OCI-LY7 (cell line): Measurements from ENCODE around the gene SFSWAP. TPM values are rescaled to one million over a fixed set of nuclear protein-coding genes. Genes with fewer than 3 reads are reported as not detected.

Experiments used
- BruUV-seq: library from RNA; stranded (reverse); fragments of 400-500 nt; replicated peaks from 2 replicates; lab custom pipeline; 2021; lab: Mats Ljungman, UMichigan
- CTCF ChIA-PET: fragments of 300-600 bp; sonication (Branson Sonifier 250); formaldehyde crosslinking; loops from one replicate; lab custom pipeline; 2022; ENCODE audit warnings: antibody characterized with exemption; ENCODE audit not compliant: unreplicated experiment; lab: Charles Lee
- POLR2A ChIA-PET: fragments of 300-600 bp; sonication (Branson Sonifier 250); formaldehyde crosslinking; loops from one replicate; lab custom pipeline; 2022; ENCODE audit warnings: antibody characterized with exemption; lab: Charles Lee
- DNase-seq: peaks from one replicate; pipeline ENCODE4 v3.0.0-alpha.2; 2015; ENCODE audit warnings: low spot score
- H2AFZ ChIP-seq: fragments of 200-600 bp; sonication (generic), shearing (Covaris generic); 2 replicates; pipeline ENCODE4 v1.6.1; 2014; ENCODE audit warnings: mild to moderate bottlenecking, antibody characterized with exemption, low read length, moderate library complexity
- H3K27ac ChIP-seq: fragments of 200-600 bp; sonication (generic); 2 replicates; pipeline ENCODE4 v1.5.1; 2014; ENCODE audit warnings: mixed run types, low read depth, mild to moderate bottlenecking, moderate library complexity, low read length, inconsistent platforms; ENCODE audit not compliant: poor library complexity, severe bottlenecking
- H3K36me3 ChIP-seq: fragments of 200-600 bp; sonication (generic); 2 replicates; pipeline ENCODE4 v1.6.1; 2014; ENCODE audit warnings: mild to moderate bottlenecking, antibody characterized with exemption, low read length, moderate library complexity, mixed read lengths; ENCODE audit not compliant: insufficient read depth
- H3K4me1 ChIP-seq: fragments of 200-600 bp; sonication (generic); 2 replicates; pipeline ENCODE4 v1.5.1; 2014; ENCODE audit warnings: mild to moderate bottlenecking, low read length; ENCODE audit not compliant: insufficient read depth, poor library complexity, severe bottlenecking
- H3K4me2 ChIP-seq: fragments of 200-600 bp; sonication (generic); 2 replicates; pipeline ENCODE4 v1.6.1; 2014; ENCODE audit warnings: mild to moderate bottlenecking, low read length
- H3K4me3 ChIP-seq: fragments of 200-600 bp; sonication (generic); 2 replicates; pipeline ENCODE4 v1.5.1; 2014; ENCODE audit warnings: mild to moderate bottlenecking, low read depth, low read length; ENCODE audit not compliant: poor library complexity, severe bottlenecking
- H3K79me2 ChIP-seq: fragments of 200-600 bp; sonication (generic); 2 replicates; pipeline ENCODE4 v1.6.1; 2016; ENCODE audit warnings: low read depth, mild to moderate bottlenecking, low read length, moderate library complexity, mixed read lengths; ENCODE audit not compliant: insufficient read depth
- H3K9me2 ChIP-seq: fragments of 200-600 bp; sonication (generic); 2 replicates; pipeline ENCODE4 v1.6.1; 2016; ENCODE audit warnings: mild to moderate bottlenecking, low read length, mixed read lengths; ENCODE audit not compliant: insufficient read depth
- H3K9me3 ChIP-seq: fragments of 200-600 bp; sonication (generic); 2 replicates; pipeline ENCODE4 v1.6.1; 2014; ENCODE audit warnings: mild to moderate bottlenecking, mixed run types, low read length, mixed read lengths
- H4K20me1 ChIP-seq: fragments of 200-600 bp; sonication (generic); 2 replicates; pipeline ENCODE4 v1.6.1; 2014; ENCODE audit warnings: mild to moderate bottlenecking, antibody characterized with exemption, low read length, moderate library complexity, mixed read lengths; ENCODE audit not compliant: insufficient read depth
- CTCF ChIP-seq: fragments of 200-600 bp; sonication (generic); conservative IDR thresholded peaks from 2 replicates; pipeline ENCODE4 v1.5.1; 2014; ENCODE audit warnings: mild to moderate bottlenecking, antibody characterized with exemption, low read length, moderate library complexity, mixed read lengths
- EZH2phosphoT487 ChIP-seq: fragments of 200-600 bp; sonication (generic); IDR thresholded peaks from 2 replicates; pipeline ENCODE4 v1.6.1; 2018; ENCODE audit warnings: low read depth, borderline replicate concordance, mild to moderate bottlenecking, mixed run types, antibody characterized with exemption, low read length, moderate library complexity, mixed read lengths
- intact Hi-C: fragments of 100-400 bp; cut with micrococcal nuclease; formaldehyde crosslinking; loops from one replicate; pipeline ENCODE4 v1.10.0; 2022; ENCODE audit not compliant: unreplicated experiment
- total RNA-seq, 2 experiments: library from RNA; depleted of rRNA in 1 of 2; stranded (reverse); fragments of >200 nt in 1 of 2; shearing (Covaris generic) in 1 of 2; gene quantifications; 2 replicates each; pipeline ENCODE4 v1.2.3, GENCODE V29; 2014 to 2022

The SFSWAP gene
- total RNA-seq, 2 experiments from 2014 or later = 54.0 to 87.1 TPM

DNA sequence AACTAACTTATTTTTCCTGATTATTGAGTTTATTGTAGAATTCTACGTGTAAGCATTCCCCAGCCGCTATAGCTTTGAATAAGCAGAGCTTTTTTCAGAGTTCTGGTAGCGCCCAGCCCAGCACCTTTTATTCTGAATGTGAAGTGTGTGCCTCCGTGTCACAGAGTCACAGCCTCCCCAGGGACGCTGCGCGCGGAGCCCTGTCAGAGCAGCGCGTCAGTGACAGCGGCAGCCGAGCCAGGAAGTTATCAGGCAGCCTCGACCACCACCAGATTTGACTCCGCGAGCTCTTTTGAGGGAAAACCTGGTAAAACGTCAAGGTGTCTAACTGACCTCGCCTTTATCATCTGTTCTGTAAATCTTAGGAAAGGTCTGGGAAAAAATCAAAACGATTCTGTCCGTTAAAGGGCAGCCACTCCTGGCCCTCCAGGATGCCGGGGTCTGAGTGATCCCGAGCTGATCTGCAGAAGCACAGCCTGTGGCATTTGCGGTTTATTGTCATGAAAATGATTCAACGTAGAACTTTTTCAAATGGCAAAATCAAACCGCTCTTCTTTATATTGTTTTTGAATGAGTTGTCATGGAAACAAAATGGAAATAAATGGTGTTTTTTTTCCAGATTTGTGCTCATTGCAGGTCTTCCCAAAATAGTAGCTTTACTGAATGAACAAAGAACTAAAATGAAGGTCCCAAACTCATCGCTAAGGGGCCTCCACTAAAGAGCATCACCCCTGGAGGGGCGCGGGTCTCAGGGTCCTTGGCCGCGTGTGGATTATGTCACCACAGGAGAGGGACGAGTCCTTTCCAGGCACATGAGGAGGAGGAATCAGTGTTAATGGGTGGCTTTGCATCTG lies 74.2 kb downstream of the SFSWAP start:
- Histone ChIP-seq H3K79me2 (no peaks in the 10 kb centered on the region), H3K27ac (no peak overlapping the region), H3K9me2 (no peaks in the 10 kb centered on the region), H4K20me1 (no peaks in the 10 kb centered on the region), H3K4me1 (no peaks in the 10 kb centered on the region), H3K36me3 (peaks cover 91% of the 10 kb centered on the region), H3K4me3 (no peak overlapping the region), H2AFZ (no peak overlapping the region), H3K4me2 (no peak overlapping the region), H3K9me3 (no peaks in the 10 kb centered on the region)
- BruUV-seq = no TSS peak
- ChIA-PET POLR2A (interaction anchor here (0.6 to 0.7 kb wide), 2 partner anchors 9 to 79 kb away, joined by 3 read pairs; no protein-coding TSS in a partner anchor), CTCF (no interaction called here)
- no peak for TF ChIP-seq EZH2phosphoT487
- TF ChIP-seq CTCF = no peak
- intact Hi-C loops = no loop called here
- DNase-seq = no peak

- no peaks in the 10 kb centered on the region for H3K9me2 ChIP-seq
- H3K27ac ChIP-seq = no peak overlapping the region
- no peaks in the 10 kb centered on the region for H3K4me1 ChIP-seq
- H3K9me3 ChIP-seq = no peaks in the 10 kb centered on the region
- peaks cover 91% of the 10 kb centered on the region for H3K36me3 ChIP-seq
- no peak overlapping the region for H3K4me3 ChIP-seq
- POLR2A ChIA-PET = no interaction called here
- no TSS peak for BruUV-seq
- DNase-seq = no peak
- intact Hi-C loops = no loop called here
- H2AFZ ChIP-seq = no peak overlapping the region
- no peaks in the 10 kb centered on the region for H3K79me2 ChIP-seq
- TF ChIP-seq CTCF (no peak), EZH2phosphoT487 (no peak)
- no peak overlapping the region for H3K4me2 ChIP-seq
- CTCF ChIA-PET = no interaction called here
- H4K20me1 ChIP-seq = no peaks in the 10 kb centered on the region
Observed at GRCh38 chr12:131785763-131786330, 75.0 kb downstream of the SFSWAP start.

GRCh38 chr12:131786331-131786730 lies 75.4 kb downstream of the SFSWAP start:
- Histone ChIP-seq H3K4me2 (no peak overlapping the region), H3K9me3 (no peaks in the 10 kb centered on the region), H3K9me2 (no peaks in the 10 kb centered on the region), H4K20me1 (no peaks in the 10 kb centered on the region), H2AFZ (no peak overlapping the region), H3K4me3 (no peak overlapping the region), H3K27ac (no peak overlapping the region), H3K36me3 (peaks cover 94% of the 10 kb centered on the region), H3K4me1 (no peaks in the 10 kb centered on the region), H3K79me2 (no peaks in the 10 kb centered on the region)
- ChIA-PET CTCF (no interaction called here), POLR2A (no interaction called here)
- no TSS peak for BruUV-seq
- TF ChIP-seq EZH2phosphoT487 (no peak), CTCF (no peak)
- intact Hi-C loops = no loop called here
- no peak for DNase-seq
